KOPT-K1 (cell line): ENCODE data around the gene SYNC.
"Not testable (repeated sequence)": the region's sequence is repeated elsewhere in the genome, so short reads cannot be mapped to it uniquely, and the experiment has no call there.

ENCODE experiments used
- H3K27ac ChIP-seq: fragments of 200-600 bp; sonication (generic); 2 replicates; pipeline ENCODE4 v1.5.1; 2016; ENCODE audit warnings: antibody characterized with exemption, mild to moderate bottlenecking, low read depth, low read length; ENCODE audit not compliant: poor library complexity, severe bottlenecking
- H3K36me3 ChIP-seq: fragments of 200-600 bp; sonication (generic); 2 replicates; pipeline ENCODE4 v1.5.1; 2017; ENCODE audit warnings: antibody characterized with exemption, mild to moderate bottlenecking, low read length, moderate library complexity; ENCODE audit not compliant: insufficient read depth
- H3K9me3 ChIP-seq: fragments of 200-600 bp; sonication (generic); 2 replicates; pipeline ENCODE4 v1.5.1; 2017; ENCODE audit warnings: antibody characterized with exemption, low read length, mild to moderate bottlenecking; ENCODE audit not compliant: insufficient read depth, poor library complexity, severe bottlenecking

SYNC gene

DNA sequence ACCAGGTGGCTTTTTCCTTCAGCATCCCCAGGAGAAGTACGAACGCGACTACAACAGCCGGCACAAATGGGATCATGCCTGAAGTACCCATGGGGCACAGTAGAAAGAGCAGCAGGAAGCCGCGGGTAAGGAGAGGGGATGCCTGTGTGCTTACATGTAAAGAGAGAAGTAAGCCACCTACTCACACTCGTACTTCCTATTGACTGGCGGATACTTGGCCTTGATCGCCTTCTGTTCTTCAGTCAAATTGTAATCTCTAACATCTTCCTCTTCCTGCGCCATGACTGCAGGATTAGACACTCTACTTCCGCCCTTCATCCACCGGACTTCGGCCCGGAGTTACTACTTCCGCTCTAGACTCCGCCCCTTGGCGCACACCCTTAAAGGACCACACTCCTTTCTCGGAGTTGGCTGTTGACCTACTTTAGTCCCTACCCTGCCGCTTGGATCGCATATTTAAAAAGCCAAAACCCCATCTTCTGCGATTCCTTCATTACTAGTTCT, 52.3 kb downstream of the SYNC start, which contains the start of gene ZBTB8OS:
TSS of gene ZBTB8OS (minus strand) at position 303 of the 504 bp plus-strand sequence. CDS start at position 282, 21 bp downstream.
- no peaks in the 10 kb centered on the region for H3K9me3 ChIP-seq
- H3K36me3 ChIP-seq = peaks cover 44% of the 10 kb centered on the region
- H3K27ac ChIP-seq = peak within 1 kb of the TSS; percentile 98

- Histone ChIP-seq H3K9me3 (no peaks in the 10 kb centered on the region), H3K27ac (no peak overlapping the region), H3K36me3 (peaks cover 20% of the 10 kb centered on the region)
Observed at GRCh38 chr1:32647308-32648134, 55.0 kb downstream of the SYNC start.

DNA sequence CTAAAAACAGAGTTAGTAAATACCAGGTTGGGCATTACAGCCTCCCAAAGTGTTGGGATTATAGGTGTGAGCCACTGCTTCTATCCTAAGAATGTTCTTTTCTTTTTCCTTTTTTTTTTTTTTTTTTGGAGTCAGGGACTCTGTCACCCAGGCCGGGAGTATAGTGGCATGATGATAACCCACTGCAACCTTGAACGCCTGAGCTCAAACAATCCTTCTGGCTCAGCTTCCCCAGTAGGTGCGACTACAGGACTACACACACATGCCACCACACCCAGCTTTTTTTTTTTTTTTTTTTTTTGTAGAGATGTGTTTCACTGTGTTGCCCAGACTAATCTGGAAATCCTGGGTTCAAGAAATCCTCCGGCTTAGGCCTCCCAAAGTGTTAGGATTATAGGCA, 58.1 kb downstream of the SYNC start:
- Histone ChIP-seq H3K27ac (no peak overlapping the region), H3K9me3 (no peaks in the 10 kb centered on the region), H3K36me3 (peaks cover 15% of the 10 kb centered on the region)

- H3K27ac ChIP-seq = not testable (repeated sequence)
- H3K36me3 ChIP-seq = peaks cover 15% of the 10 kb centered on the region
Observed at GRCh38 chr1:32642292-32642827, 60.2 kb downstream of the SYNC start.

DNA sequence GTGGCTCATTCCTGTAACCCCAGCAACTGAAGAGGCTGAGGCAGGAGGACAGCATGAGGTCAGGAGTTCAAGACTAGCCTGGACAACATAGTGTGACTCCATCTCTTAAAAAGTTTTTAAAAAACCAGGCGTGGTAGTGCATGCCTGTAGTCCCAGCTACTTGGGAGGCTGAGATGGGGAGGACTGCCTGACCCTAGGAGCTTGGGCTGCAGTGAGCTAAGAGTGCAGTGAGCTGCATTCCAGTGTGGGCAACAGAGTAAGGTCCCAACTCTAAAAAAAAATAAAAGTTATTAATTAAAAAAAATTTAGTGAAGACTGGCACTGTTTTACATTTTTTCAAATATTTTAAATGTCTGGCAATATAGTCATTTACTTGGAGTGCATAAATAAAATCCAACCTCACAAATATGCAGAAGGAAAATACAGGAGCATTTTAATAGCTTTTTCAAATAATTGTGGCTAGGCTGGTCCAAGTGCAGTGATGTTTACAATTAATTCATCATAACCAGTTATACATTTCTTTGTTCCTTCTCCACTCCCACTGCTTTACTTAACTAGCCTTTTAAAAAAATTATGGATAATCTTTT, 63.0 kb downstream of the SYNC start:
- Histone ChIP-seq H3K27ac (no peak overlapping the region), H3K36me3 (peaks cover 4% of the 10 kb centered on the region; the same call in 1 of the 2 replicates), H3K9me3 (no peaks in the 10 kb centered on the region)

More at GRCh38 chr1:32642292-32642827, 60.2 kb downstream of the SYNC start:
- not testable (repeated sequence) for H3K9me3 ChIP-seq

GRCh38 chr1:32636914-32637645, 65.5 kb downstream of the SYNC start:
- Histone ChIP-seq H3K36me3 (peaks cover 29% of the 10 kb centered on the region), H3K27ac (no peak overlapping the region), H3K9me3 (no peaks in the 10 kb centered on the region)

DNA sequence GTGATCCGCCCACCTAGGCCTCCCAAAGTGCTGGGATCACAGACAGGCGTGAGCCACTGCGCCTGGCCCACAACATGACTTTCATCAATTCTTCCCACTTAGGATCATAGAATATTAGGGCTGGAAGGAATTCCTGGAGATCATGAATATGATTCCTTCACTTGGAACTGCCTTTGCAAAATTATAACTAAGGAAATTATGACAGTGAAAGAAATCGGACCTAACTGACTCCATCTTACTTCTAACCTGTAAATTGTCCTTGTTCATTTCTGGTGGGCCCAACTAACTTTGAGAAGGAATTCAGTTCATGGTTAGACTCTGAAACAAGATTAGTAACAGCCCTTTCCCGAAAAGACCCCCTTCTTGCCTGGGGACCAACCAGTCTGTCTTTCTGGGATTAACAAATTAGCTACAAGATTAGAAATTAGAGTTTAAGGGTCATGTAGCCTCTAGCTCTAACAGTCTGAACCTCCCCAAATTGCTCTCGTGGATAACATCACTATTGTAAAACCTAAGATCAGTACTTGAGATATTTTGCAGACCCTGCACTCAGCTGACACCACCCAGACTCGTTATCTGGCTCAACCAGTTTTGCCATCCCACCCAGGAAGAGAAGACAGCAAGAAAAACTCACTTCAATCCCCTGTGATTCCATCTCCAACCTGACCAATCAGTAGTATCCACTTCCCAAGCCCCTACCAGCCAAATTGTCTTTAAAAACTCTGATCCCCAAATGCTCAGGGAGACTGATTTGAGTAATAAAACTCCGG, 66.9 kb downstream of the SYNC start:
- Histone ChIP-seq H3K27ac (no peak overlapping the region), H3K36me3 (peaks cover 37% of the 10 kb centered on the region), H3K9me3 (no peaks in the 10 kb centered on the region)

DNA sequence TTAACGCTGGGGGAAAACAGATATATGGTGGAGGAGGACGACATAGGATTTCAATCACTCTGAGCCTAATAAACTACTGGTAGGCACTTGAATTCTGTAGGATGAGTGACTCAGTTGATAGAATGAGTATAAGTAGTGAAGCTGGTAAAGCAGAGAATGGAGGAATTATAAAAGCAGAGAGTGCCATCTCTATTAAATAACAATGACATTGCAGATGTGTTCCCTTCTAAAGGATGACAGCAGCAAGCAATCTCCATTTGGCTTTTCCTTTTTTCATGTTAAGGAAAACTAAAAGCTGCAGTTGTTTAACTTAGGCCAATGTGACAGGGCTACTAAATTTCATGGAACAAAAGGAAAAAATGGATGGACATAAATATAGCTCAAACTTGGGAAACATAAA, 69.7 kb downstream of the SYNC start:
- no peaks in the 10 kb centered on the region for H3K9me3 ChIP-seq
- H3K36me3 ChIP-seq = peaks cover 53% of the 10 kb centered on the region
- H3K27ac ChIP-seq = no peak overlapping the region

- H3K27ac ChIP-seq = not testable (repeated sequence)
- peaks cover 53% of the 10 kb centered on the region for H3K36me3 ChIP-seq
Observed at GRCh38 chr1:32630173-32630572, 72.4 kb downstream of the SYNC start.

More at GRCh38 chr1:32630173-32630572, 72.4 kb downstream of the SYNC start:
- H3K9me3 ChIP-seq = not testable (repeated sequence)
